Activated T-helper 1 cell treated with Interleukin-2 at 50 U/mL for 16 hours (primary cell): ENCODE measurements around the gene ZNF462.
"Not testable (repeated sequence)": the region's sequence is repeated elsewhere in the genome, so short reads cannot be mapped to it uniquely, and the experiment has no call there.

Source experiments
- DNase-seq: peaks from one replicate; pipeline ENCODE4 v3.0.0-alpha.2; 2020; ENCODE audit warnings: low read depth

Gene ZNF462

GRCh38 chr9:106862821-106863720, at the start of gene ZNF462:
TSS of gene ZNF462 (plus strand) at chr9:106863166. CDS start at chr9:106923384, 60,218 bp downstream.
- no peak for DNase-seq

- DNase-seq = no peak
These were observed 46.4 kb upstream of the ZNF462 start for GRCh38 chr9:106816524-106816923.

- DNase-seq = no peak
These were observed 44.9 kb upstream of the ZNF462 start for GRCh38 chr9:106818034-106818433.

- no peak for DNase-seq
These were observed 42.1 kb upstream of the ZNF462 start for GRCh38 chr9:106820866-106821265.

- no peak for DNase-seq
These were observed 34.9 kb upstream of the ZNF462 start for GRCh38 chr9:106828070-106828469.

- DNase-seq = no peak
These were observed 34.0 kb upstream of the ZNF462 start for GRCh38 chr9:106828965-106829364.

- no peak for DNase-seq
These were observed 33.1 kb upstream of the ZNF462 start for GRCh38 chr9:106829666-106830408.

GRCh38 chr9:106830527-106831150, 32.3 kb upstream of the ZNF462 start:
- no peak for DNase-seq

- DNase-seq = no peak
These were observed 28.1 kb upstream of the ZNF462 start for GRCh38 chr9:106834888-106835287.

GRCh38 chr9:106835840-106836239, 27.1 kb upstream of the ZNF462 start:
- DNase-seq = no peak

- no peak for DNase-seq
These were observed 19.6 kb upstream of the ZNF462 start for GRCh38 chr9:106843371-106843770.

- no peak for DNase-seq
These were observed 16.7 kb upstream of the ZNF462 start for GRCh38 chr9:106846307-106846706.

GRCh38 chr9:106846857-106847256, 16.1 kb upstream of the ZNF462 start:
- no peak for DNase-seq

- not testable (repeated sequence) for DNase-seq
These were observed 11.3 kb upstream of the ZNF462 start for GRCh38 chr9:106851640-106852039.

GRCh38 chr9:106857811-106858470, 5.0 kb upstream of the ZNF462 start:
- DNase-seq = no peak

- DNase-seq = no peak
These were observed 2.8 kb upstream of the ZNF462 start for GRCh38 chr9:106859957-106860720.

- DNase-seq = no peak
These were observed 2.0 kb upstream of the ZNF462 start for GRCh38 chr9:106860721-106861639.

- no peak for DNase-seq
These were observed 1.3 kb upstream of the ZNF462 start for GRCh38 chr9:106861640-106862109.

- DNase-seq = no peak
These were observed 701 bp upstream of the ZNF462 start for GRCh38 chr9:106862110-106862820.
